Measurements from ENCODE around the gene MMP2.

MMP2 gene

GRCh38 chr16:55521792-55522191 is 42.8 kb downstream of the MMP2 start:
- no peak for DNase-seq

GRCh38 chr16:55526441-55526840 is 47.4 kb downstream of the MMP2 start:
- no peak for DNase-seq

- DNase-seq = no peak
Measured at GRCh38 chr16:55527885-55528284, 48.9 kb downstream of the MMP2 start.

GRCh38 chr16:55529018-55529417 is 50.0 kb downstream of the MMP2 start:
- no peak for DNase-seq

GRCh38 chr16:55530316-55530856 is 51.4 kb downstream of the MMP2 start:
- no peak for DNase-seq

GRCh38 chr16:55532227-55532626 is 53.2 kb downstream of the MMP2 start:
- no peak for DNase-seq

GRCh38 chr16:55534756-55535155 is 55.8 kb downstream of the MMP2 start:
- no peak for DNase-seq

- no peak for DNase-seq
Measured at GRCh38 chr16:55539049-55539448, 60.1 kb downstream of the MMP2 start.

- DNase-seq = no peak
Measured at GRCh38 chr16:55539488-55539887, 60.5 kb downstream of the MMP2 start.

- DNase-seq = no peak
Measured at GRCh38 chr16:55540221-55540620, 61.2 kb downstream of the MMP2 start.

GRCh38 chr16:55542459-55543082 is 63.6 kb downstream of the MMP2 start:
- no peak for DNase-seq

- no peak for DNase-seq
Measured at GRCh38 chr16:55543472-55543871, 64.5 kb downstream of the MMP2 start.

- DNase-seq = no peak
Measured at GRCh38 chr16:55552621-55553020, 73.6 kb downstream of the MMP2 start.

- no peak for DNase-seq
Measured at GRCh38 chr16:55555436-55555835, 76.4 kb downstream of the MMP2 start.
